Hepatocyte (in vitro differentiated cells): ENCODE results near the gene KCNJ4.

ENCODE experiments used
- CTCF ChIP-seq: fragments of 200-600 bp; sonication (generic); IDR thresholded peaks from 2 replicates; pipeline ENCODE4 v1.5.1; 2016; ENCODE audit warnings: antibody characterized with exemption, mild to moderate bottlenecking; ENCODE audit not compliant: poor library complexity
- EZH2 ChIP-seq: fragments of 200-600 bp; sonication (generic); IDR thresholded peaks from 2 replicates; pipeline ENCODE4 v1.6.1; 2016; ENCODE audit warnings: antibody characterized with exemption, mild to moderate bottlenecking, borderline replicate concordance
- EZH2phosphoT487 ChIP-seq: fragments of 200-600 bp; sonication (generic); IDR thresholded peaks from one replicate; pipeline ENCODE4 v1.6.1; 2018; ENCODE audit warnings: antibody characterized with exemption, mild to moderate bottlenecking, low read depth, moderate library complexity; ENCODE audit not compliant: unreplicated experiment, severe bottlenecking

DNA sequence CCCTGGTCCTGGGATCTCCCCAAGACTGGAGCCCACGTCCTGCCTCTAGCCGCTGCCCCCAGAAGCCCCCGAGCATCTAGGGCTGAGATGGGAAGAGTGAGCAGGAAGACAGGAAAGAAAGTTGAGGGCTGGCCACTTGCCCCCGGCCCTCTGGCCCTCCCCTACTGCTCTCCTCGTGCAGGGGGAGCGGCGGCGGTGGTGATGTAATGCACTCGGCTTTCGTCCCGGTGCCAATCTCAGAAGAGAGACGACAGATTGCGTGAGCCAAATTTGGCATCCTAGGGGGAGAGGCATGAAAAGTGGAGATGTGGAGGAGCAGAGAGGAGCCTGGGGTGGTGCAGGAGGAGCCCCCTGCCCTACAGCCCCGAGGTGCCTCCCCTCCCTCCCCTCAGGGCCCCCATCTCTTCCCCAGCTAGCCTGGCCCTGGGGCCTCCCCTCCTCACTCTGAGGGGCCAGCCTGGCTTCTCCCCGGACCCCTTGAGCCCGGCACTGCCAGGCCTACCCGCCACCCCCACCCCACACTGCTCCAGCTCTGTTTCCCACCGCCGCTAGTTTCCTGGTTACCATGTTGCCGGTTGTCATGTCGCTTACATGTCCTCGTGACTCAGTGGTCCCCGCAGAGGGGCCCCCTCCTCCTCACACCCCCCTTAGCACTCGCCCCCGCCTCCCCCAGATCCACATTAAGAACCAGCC lies 2.5 kb downstream of the KCNJ4 start:
- TF ChIP-seq CTCF: no peak
- TF ChIP-seq EZH2: no peak
- TF ChIP-seq EZH2phosphoT487: no peak
